Transverse colon (tissue), 4 donors: Measurements from ENCODE around the gene TCHH. TPM values are rescaled to one million over a fixed set of nuclear protein-coding genes. Genes with fewer than 3 reads are reported as not detected.
"Not testable (repeated sequence)": the region's sequence is repeated elsewhere in the genome, so short reads cannot be mapped to it uniquely, and the experiment has no call there.

Source experiments
- DNase-seq: peaks from one replicate; pipeline ENCODE4 v3.0.0-alpha.2; 2019
- H3K27ac ChIP-seq, 4 donors: fragments of 200-600 bp; sonication (generic); 2 replicates each; pipeline ENCODE4 v1.5.1; 2016 to 2018; ENCODE audit warnings: inconsistent platforms in 4 of 4
- H3K27me3 ChIP-seq: fragments of 200-600 bp; sonication (generic); 2 replicates; pipeline ENCODE4 v1.5.1; 2017; ENCODE audit warnings: inconsistent platforms
- H3K36me3 ChIP-seq, 4 donors: fragments of 200-600 bp; sonication (generic); 2 replicates each; pipeline ENCODE4 v1.5.1; 2017 to 2019; ENCODE audit warnings: inconsistent platforms in 4 of 4
- H3K4me1 ChIP-seq, 4 donors: fragments of 200-600 bp; sonication (generic); 2 replicates each; pipeline ENCODE4 v1.5.1; 2017 to 2020; ENCODE audit warnings: inconsistent platforms in 4 of 4
- H3K4me3 ChIP-seq, 4 donors: fragments of 200-600 bp; sonication (generic); 1 replicate in 1 of 4; 2 replicates in 3 of 4; pipeline versions ENCODE4 v1.5.1 to v1.6.1; 2017 to 2019; ENCODE audit warnings: inconsistent platforms in 4 of 4
- H3K9me3 ChIP-seq, 2 donors: fragments of 200-600 bp; sonication (generic); 2 replicates each; pipeline ENCODE4 v1.5.1; 2017 to 2019; ENCODE audit warnings: inconsistent platforms in 2 of 2
- EP300 ChIP-seq: sonication (generic); formaldehyde crosslinking; IDR thresholded peaks from one replicate; pipeline ENCODE4 v1.6.1; 2017; ENCODE audit warnings: antibody characterized with exemption, low read depth
- POLR2A ChIP-seq: fragments of 450-650 bp; IDR thresholded peaks from one replicate; pipeline ENCODE4 v1.6.1; 2016; ENCODE audit warnings: antibody characterized with exemption, mild to moderate bottlenecking, moderate library complexity
- POLR2AphosphoS5 ChIP-seq, 3 donors: sonication (generic); formaldehyde crosslinking; IDR thresholded peaks; one replicate each; pipeline ENCODE4 v1.6.1; 2016; ENCODE audit warnings: antibody characterized with exemption in 3 of 3
- WGBS, 2 donors: methylation state at CpG; one replicate each; pipeline ENCODE4 v1.1.5; 2018; ENCODE audit warnings: low coverage in 1 of 2; 5-methylcytosine and 5-hydroxymethylcytosine counted together
- in situ Hi-C, 4 donors: fragments of 200-750 bp; cut with MboI; loops; one replicate each; pipeline versions ENCODE4 v1.15.0 to v1.15.1; 2017; ENCODE audit warnings: low sequenced_read_pairs in 3 of 4, low pct_ligation_motif_present in 1 of 4, low pct_unique_long_range_greater_than_20kb in 1 of 4
- intact Hi-C: fragments of 100-400 bp; cut with DNase I; formaldehyde crosslinking; loops from one replicate; pipeline ENCODE4 v1.15.1; 2023; ENCODE audit warnings: low total_unique reads
- total RNA-seq, 4 donors: library from RNA; depleted of rRNA; stranded (reverse); fragments of >200 nt; gene quantifications; one replicate each; pipeline ENCODE4 v1.1.0, GENCODE V29; 2016
- TF ChIP-seq, protein P1 (sequence below), 5 experiments: fragments of 200-600 bp in 3 of 5; fragments of 450-650 bp in 2 of 5; sonication (generic) in 3 of 5; IDR thresholded peaks; 1 replicate in 2 of 5; 2 replicates in 3 of 5; pipeline ENCODE4 v1.5.1; 2016 to 2017; ENCODE audit warnings: antibody characterized with exemption in 5 of 5, inconsistent platforms in 3 of 5, mild to moderate bottlenecking in 2 of 5, moderate library complexity in 1 of 5

Gene TCHH
- total RNA-seq, 4 donors from 2014 or later: under 0.01 TPM; not detected in 3

DNA sequence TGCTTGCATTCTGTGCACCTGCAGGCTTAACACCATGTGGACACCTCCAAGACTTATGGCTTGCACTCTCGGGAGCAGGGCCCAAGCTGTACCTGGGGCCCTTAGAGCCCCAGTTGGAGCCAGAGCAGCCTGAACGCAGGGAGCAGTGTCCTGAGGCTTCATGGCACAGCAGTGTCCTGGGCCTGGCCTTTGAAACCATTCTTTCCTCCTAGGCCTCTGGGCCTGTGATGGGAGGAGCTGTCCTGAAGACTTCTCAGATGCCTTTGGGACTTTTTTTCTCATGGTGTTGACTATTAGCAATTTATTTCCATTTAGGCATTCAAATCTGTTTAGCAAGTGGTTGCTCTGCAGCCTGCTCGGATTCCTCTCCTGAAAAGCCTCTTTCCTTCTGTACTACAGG lies 32.8 kb upstream of the TCHH start:
- in situ Hi-C loops (no loop called here), intact Hi-C loops (no loop called here)
- Histone ChIP-seq H3K27me3 (no peaks in the 10 kb centered on the region), H3K27ac (no peak overlapping the region), H3K9me3 (peaks cover 8 to 17% of the 10 kb centered on the region in 2 donors), H3K4me3 (no peak overlapping the region), H3K4me1 (no peaks in the 10 kb centered on the region), H3K36me3 (no peaks in the 10 kb centered on the region)
- TF ChIP-seq, protein P1, sequence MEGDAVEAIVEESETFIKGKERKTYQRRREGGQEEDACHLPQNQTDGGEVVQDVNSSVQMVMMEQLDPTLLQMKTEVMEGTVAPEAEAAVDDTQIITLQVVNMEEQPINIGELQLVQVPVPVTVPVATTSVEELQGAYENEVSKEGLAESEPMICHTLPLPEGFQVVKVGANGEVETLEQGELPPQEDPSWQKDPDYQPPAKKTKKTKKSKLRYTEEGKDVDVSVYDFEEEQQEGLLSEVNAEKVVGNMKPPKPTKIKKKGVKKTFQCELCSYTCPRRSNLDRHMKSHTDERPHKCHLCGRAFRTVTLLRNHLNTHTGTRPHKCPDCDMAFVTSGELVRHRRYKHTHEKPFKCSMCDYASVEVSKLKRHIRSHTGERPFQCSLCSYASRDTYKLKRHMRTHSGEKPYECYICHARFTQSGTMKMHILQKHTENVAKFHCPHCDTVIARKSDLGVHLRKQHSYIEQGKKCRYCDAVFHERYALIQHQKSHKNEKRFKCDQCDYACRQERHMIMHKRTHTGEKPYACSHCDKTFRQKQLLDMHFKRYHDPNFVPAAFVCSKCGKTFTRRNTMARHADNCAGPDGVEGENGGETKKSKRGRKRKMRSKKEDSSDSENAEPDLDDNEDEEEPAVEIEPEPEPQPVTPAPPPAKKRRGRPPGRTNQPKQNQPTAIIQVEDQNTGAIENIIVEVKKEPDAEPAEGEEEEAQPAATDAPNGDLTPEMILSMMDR (IDR thresholded peaks at IDR 0.05): no peak
- TF ChIP-seq POLR2A (no peak), EP300 (no peak), POLR2AphosphoS5 (IDR thresholded peaks at IDR 0.05) (no peak)
- WGBS, 2 donors: 63 to 84% methylated on average over 2 to 3 of the region's 3 CpGs
- DNase-seq: no peak

DNA sequence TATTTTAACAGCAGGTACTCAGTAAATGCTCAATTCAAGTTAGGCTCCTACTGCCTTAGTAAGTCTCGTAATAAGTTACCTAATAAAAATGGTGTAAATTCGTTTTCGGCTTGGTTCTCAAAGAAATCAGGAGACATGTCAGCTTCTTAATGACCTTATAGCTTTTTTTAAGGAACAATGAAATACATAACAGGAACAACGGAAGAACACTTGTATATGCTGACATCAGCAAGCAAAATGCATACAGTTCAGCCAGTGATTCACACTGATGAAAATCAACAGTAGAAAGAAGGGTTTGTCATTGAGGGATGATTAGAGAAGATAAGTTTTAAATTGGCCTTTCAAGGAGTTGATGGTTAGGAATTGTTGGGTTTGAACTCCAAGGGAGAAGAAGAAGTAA lies 30.5 kb upstream of the TCHH start:
- Histone ChIP-seq H3K4me1 (no peaks in the 10 kb centered on the region), H3K27ac (no peak overlapping the region), H3K4me3 (no peak overlapping the region), H3K36me3 (no peaks in the 10 kb centered on the region), H3K27me3 (peaks cover 3% of the 10 kb centered on the region), H3K9me3 (peaks cover 8 to 17% of the 10 kb centered on the region in 2 donors)
- TF ChIP-seq POLR2AphosphoS5 (IDR thresholded peaks at IDR 0.05): no peak
- TF ChIP-seq EP300: no peak
- TF ChIP-seq POLR2A: no peak
- TF ChIP-seq, protein P1 (IDR thresholded peaks at IDR 0.05): no peak
- intact Hi-C loops (no loop called here), in situ Hi-C loops (no loop called here)
- 68 to 80% methylated on average over 4 of the region's 4 CpGs for WGBS, 2 donors
- DNase-seq: no peak

DNA sequence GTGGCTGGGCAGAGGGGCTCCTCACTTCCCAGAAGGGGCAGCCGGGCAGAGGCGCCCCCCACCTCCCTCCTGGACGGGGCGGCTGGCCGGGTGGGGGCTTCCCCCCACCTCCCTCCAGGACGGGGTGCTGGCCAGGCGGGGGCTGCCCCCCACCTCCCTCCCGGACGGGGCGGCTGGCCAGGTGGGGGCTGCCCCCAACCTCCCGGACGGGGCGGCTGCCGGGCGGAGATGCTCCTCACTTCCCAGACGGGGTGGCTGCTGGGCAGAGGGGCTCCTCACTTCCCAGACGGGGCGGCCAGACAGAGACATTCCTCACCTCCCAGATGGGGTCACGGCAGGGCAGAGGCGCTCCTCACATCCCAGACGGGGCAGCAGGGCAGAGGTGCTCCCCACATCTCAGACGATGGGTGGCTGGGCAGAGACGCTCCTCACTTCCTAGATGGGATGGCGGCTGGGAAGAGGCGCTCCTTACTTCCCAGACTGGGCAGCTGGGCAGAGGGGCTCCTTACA lies 29.5 kb upstream of the TCHH start:
- H3K4me3 ChIP-seq, intact Hi-C loops, DNase-seq, in situ Hi-C loops, H3K4me1 ChIP-seq, H3K27ac ChIP-seq, H3K36me3 ChIP-seq: not testable (repeated sequence)
- peaks cover 8 to 17% of the 10 kb centered on the region in 2 donors for H3K9me3 ChIP-seq
- 90 to 100% methylated on average over 3 to 21 of the region's 25 CpGs for WGBS, 2 donors
- peaks cover 10% of the 10 kb centered on the region for H3K27me3 ChIP-seq

DNA sequence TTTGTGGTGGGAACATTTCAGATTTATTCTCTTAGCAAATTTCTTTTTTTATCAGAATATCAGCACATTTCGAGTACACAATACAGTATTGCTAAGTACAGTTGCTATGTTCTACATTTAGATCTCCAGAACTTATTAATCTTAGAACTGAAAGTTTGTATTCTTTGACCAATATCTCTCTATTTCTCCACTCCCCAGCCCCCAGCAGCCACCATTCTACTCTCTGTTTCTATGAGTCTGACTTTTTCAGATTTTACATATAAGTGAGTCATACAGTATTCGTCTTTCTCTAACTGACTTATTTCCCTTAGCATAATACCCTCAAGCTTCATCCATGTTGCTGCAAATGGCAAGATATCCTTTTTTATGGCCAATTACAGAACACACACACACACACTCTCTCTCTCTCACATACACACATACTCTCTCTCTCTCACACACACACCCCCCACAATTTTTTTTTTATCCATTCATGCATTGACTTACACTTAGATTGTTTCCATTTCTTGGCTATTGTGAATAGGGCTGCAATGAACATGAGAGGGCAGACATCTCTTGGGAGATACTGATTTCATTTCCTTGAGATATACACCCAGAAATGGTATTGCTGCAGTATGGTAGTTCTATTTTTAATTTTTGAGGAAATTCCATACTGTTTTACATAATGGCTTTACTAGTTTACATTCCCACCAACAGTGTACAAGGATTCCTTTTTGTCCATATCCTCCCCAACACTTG lies 28.1 kb upstream of the TCHH start:
- Histone ChIP-seq H3K4me3 (no peak overlapping the region), H3K36me3 (no peaks in the 10 kb centered on the region), H3K27ac (no peak overlapping the region), H3K4me1 (no peaks in the 10 kb centered on the region), H3K9me3 (peaks cover 6 to 9% of the 10 kb centered on the region in 2 donors), H3K27me3 (peaks cover 10% of the 10 kb centered on the region)
- WGBS, 2 donors: 40 to 49% methylated on average over 2 of the region's 2 CpGs
- TF ChIP-seq POLR2AphosphoS5 (IDR thresholded peaks at IDR 0.05) (no peak), EP300 (no peak), POLR2A (no peak)
- TF ChIP-seq, protein P1 (IDR thresholded peaks at IDR 0.05): no peak
- DNase-seq: no peak
- intact Hi-C loops: loop anchor here (2.0 kb wide), 1 partner anchor 317 kb away; no protein-coding TSS in a partner anchor
- in situ Hi-C loops: no loop called here
